Spleen (tissue), 7 donors: ENCODE data around the gene FAM136A.

ENCODE experiments used
- POLR2AphosphoS5 ChIP-seq, 3 donors: sonication (generic); formaldehyde crosslinking; IDR thresholded peaks; one replicate each; pipeline ENCODE4 v1.5.1; 2017; ENCODE audit warnings: antibody characterized with exemption in 3 of 3
- TF ChIP-seq, protein P1 (sequence below), 11 experiments: fragments of 200-600 bp in 7 of 11; fragments of 450-650 bp in 4 of 11; sonication (generic) in 4 of 11; IDR thresholded peaks in 8 of 11; conservative IDR thresholded peaks in 3 of 11; 1 replicate in 7 of 11; 2 replicates in 4 of 11; pipeline versions ENCODE4 v1.4.0 to v1.8.0; 2016 to 2021; ENCODE audit warnings: antibody characterized with exemption in 11 of 11, inconsistent platforms in 4 of 11, mild to moderate bottlenecking in 1 of 11
- donor health status: DM: no; HTN: no; CAD: no; lungs with moderate emphysema.
- donor health status: DM: no; HTN: no; CAD: no.
- donor health status: DM: no; HTN: no; CAD: no.

DNA sequence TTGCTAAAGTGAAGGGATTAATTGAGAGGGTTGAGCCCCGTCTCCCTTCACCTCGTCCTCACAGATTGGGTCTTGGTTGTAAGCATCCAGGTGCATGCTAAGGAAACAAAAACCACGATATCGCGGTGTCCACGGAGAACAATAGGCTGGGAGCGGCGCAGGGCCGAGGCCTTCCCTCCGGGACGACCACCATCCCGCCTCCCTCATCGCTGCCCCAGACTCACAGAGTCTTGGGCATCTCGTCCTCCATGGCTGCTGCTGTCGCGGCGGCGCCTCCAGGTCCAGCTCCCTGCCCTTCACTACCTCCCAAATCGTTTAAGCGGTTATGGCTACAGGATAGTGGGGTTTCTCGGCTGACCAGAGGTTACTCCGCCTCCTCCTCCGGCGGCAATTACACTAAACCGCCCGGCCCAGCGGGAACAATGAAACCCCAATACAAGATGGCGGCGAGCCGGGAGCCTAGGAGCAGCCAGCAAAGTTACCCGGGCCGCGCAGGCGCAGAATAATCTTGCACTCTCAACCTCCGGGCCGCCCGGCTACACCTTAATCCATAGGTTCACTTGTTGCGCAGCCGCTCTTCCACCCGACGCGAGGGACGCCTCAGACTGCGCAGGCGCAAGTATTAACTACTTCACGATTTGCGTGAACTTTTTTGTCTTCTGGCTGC lies 53.6 kb downstream of the FAM136A start, which contains the start of gene TIA1:
- TF ChIP-seq, protein P1, sequence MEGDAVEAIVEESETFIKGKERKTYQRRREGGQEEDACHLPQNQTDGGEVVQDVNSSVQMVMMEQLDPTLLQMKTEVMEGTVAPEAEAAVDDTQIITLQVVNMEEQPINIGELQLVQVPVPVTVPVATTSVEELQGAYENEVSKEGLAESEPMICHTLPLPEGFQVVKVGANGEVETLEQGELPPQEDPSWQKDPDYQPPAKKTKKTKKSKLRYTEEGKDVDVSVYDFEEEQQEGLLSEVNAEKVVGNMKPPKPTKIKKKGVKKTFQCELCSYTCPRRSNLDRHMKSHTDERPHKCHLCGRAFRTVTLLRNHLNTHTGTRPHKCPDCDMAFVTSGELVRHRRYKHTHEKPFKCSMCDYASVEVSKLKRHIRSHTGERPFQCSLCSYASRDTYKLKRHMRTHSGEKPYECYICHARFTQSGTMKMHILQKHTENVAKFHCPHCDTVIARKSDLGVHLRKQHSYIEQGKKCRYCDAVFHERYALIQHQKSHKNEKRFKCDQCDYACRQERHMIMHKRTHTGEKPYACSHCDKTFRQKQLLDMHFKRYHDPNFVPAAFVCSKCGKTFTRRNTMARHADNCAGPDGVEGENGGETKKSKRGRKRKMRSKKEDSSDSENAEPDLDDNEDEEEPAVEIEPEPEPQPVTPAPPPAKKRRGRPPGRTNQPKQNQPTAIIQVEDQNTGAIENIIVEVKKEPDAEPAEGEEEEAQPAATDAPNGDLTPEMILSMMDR (IDR thresholded peaks at IDR 0.05 in 8 of 11, conservative IDR thresholded peaks at IDR 0.05 in 3 of 11), result no peak
- TF ChIP-seq POLR2AphosphoS5 (IDR thresholded peaks at IDR 0.05), result peak; percentile 88 to 95 (median 92)
